ENCODE data around the gene LGI4.

The LGI4 gene

DNA sequence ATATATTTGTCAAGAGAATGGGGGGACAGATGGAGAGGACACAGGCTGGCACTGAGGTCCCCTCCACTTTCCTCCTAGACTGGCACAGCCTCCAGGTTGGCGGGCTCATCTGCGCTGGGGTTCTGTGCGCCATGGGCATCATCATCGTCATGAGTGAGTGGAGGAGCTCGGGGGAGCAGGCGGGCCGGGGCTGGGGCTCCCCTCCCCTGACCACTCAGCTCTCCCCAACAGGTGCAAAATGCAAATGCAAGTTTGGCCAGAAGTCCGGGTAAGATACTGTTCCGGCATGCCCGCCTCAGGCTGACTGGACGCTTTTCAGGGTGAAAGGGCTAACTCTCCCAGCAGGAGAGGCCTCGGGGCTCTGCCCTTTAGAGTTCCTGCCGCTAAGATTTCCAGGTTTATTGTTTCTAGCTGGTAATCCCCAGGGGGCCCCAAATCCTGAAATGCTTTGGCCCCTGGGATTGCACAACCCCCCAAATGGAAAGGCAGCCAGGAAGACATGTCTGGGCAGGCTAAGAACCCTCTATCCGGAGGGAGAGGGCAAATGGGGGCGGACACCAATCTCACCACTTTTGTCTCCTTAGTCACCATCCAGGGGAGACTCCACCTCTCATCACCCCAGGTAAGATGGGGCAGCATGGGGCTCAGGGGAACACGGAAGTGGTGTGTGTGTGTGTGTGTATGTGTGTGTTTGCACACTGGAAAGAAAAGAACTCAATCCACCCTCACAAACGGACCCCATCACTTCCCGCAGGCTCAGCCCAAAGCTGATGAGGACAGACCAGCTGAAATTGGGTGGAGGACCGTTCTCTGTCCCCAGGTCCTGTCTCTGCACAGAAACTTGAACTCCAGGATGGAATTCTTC lies 11.9 kb downstream of the LGI4 start:
- no peak for DNase-seq

GRCh38 chr19:35120898-35121297 lies 14.0 kb downstream of the LGI4 start:
- DNase-seq, result no peak

DNA sequence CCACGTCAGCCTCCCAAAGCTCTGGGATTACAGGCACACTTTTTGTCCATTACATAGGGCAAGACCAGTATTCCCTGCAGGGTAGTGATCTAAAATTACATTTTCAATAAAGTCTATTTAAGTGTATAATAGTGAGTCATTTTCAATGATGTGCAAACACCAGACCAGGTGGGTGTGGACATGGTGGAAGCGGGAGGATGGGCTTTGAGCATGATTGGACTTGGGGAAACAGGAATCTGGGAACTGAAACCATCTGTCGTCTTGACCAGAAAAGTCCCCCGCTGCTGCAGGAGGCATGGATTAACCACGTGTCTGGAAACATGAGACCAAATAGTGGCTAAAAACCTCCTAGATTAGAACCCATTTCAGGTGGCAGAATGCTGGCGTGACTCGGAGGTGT lies 14.4 kb downstream of the LGI4 start:
- DNase-seq, result peak; percentile 97

DNA sequence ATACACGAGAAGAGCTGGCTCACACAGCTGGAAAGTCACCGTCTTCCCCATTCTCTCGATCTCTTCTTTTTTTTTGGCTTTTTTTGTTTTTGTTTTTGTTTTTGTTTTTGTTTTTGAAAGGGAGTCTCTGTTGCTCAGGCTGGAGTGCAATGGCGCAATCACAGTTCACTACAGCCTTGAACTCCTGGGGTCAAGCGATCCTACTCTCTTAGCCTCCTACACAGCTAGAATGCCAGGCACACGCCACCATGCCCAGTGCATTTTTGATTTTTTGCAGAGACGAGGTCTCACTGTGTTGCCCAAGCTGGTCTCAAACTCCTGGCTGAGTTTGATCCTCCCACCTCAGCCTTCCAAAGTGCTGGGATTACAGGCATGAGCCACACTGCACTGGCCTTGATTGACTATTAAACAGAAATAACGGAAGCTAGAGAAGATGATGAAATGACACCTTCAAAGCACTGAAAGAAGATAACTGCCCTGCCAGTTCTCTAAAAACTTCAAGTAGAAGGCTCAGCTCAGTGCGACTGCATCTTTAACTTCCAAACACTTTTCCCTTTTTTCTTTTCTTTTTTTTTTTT lies 15.2 kb downstream of the LGI4 start:
- no peak for DNase-seq

GRCh38 chr19:35119091-35119490 lies 15.8 kb downstream of the LGI4 start:
- DNase-seq, result no peak

DNA sequence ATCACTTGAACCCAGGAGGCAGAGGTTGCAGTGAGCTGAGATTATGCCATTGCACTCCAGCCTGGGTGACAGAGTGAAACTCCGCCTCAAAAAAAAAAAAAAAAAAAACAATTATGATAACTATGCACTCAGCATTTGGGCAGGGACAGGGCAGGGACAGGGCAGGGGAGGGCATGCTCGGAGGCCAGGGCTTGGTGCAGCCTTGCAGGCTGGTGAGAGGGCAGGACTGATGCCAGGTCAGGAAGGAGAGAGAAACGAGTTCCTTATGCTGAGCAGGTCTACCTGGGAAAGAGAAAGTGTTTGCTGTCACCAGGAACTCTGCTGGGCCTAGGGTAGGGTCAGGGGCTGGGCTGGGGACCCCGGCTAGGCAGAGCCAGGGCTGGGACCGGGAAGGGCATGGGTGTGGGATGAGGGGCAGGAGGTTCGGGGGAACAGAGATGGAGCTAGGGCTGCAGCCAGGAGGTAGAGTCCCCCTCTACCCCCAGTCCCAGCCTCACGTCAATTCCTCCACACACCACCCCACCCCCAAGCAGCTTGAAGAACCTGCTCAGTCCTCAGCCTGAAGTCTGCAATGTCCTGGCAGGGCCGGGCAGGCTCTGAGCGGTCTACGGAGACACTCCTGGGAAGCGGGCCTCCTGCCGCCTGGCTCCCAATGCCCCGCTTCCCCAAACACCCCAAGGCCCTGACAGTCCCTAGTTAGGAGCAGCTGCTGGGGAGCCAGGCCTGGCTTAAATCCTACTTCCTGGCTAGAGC lies 16.4 kb downstream of the LGI4 start:
- no peak for DNase-seq

DNA sequence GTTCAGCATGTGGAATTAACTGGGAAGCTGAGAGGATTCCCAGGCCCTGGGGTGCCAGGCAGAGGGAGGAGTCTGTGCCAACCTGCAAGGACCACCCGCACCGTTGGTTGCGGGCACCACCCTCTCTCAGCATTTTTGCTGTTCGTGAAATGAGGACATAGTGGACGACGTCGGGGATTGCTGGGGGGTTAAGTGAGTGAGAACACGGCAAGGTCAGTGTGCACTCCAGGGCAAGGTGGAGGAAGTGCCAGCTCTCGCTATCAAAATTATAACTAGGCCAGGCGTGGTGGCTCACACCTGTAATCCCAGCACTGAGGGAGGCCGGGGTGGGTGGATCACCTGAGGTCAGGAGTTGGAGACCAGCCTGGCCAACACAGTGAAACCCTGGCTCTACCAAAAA lies 17.1 kb downstream of the LGI4 start:
- no peak for DNase-seq

- peak; percentile 70 for DNase-seq
These were observed 17.7 kb downstream of the LGI4 start for GRCh38 chr19:35117116-35117515.

DNA sequence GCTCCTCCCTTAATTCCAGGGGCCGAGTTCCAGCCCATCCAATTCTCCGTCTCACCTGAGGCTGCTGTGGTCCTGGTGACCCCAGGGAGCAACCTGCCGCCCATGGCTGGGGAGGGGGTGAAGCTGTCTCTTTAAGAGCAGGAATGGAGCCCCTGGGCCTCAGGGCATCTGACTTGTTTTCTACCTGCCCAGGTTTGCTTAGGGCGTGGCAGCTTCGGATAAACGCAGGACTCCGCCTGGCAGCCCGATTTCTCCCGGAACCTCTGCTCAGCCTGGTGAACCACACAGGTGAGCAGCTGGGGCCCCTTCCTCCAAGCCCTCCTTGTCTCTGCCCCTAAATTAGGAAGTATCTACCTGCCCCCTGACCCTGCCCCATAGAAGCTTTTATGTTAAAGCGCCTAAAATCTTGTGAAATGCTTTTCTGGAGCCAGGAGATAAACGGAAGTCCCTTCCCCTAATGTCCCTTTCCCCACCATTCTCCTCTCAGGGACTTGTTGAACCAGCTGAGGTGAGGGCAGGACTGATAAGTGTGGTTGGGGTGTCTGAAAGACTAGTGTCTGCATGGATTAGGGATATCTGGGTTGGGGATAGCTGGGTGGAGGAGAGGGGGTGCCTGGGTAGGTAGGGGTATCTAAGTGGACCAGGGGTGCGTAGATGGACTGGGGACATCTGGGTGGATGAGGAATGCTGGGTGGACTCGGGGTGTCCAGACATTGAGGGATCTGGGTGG lies 18.6 kb downstream of the LGI4 start:
- DNase-seq, result no peak

- no peak for DNase-seq
These were observed 19.5 kb downstream of the LGI4 start, which contains the start of gene FXYD3 for GRCh38 chr19:35115177-35115951. Gene FXYD3 (plus strand): TSS chr19:35115823. CDS start chr19:35119377, 3,554 bp downstream.

DNA sequence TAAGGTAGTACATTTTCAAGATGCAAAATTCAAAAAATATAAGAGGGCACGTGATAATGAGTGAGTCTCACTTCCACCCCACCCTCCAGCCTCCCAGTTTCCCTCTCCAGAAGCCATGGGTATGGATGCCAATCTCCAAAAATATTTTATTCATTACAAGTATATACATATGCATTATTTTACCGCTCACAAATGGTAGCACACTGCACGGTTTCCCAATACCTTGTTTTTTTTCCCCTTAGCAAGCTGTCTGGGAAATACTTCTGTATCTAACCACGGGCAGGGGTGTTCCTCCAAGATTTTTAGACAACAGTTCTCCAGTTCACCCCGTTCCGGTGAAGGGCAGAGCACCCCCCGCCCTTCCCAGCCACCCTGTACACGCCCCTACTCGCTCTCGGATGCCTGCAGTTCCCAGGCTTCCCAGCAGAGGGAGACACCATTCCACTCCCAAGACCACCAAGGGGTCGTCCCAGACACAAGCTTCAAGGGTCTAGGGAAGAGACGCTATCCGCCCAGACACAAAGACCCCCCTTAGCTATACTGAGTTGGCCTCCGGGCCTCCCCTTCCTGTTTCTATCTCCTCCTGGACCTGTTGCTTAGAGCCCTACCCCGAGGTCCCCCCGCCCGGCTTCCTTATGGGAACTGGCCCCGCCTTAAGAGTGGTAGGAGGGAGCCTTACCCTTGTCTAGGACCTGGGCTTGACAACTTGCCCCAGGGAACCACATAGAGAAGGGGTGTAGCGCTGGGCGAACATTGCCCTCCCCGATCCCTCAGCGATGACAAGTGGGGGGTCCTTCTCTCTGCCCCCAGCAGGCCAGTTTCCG lies 20.3 kb downstream of the LGI4 start:
- DNase-seq, result no peak

DNA sequence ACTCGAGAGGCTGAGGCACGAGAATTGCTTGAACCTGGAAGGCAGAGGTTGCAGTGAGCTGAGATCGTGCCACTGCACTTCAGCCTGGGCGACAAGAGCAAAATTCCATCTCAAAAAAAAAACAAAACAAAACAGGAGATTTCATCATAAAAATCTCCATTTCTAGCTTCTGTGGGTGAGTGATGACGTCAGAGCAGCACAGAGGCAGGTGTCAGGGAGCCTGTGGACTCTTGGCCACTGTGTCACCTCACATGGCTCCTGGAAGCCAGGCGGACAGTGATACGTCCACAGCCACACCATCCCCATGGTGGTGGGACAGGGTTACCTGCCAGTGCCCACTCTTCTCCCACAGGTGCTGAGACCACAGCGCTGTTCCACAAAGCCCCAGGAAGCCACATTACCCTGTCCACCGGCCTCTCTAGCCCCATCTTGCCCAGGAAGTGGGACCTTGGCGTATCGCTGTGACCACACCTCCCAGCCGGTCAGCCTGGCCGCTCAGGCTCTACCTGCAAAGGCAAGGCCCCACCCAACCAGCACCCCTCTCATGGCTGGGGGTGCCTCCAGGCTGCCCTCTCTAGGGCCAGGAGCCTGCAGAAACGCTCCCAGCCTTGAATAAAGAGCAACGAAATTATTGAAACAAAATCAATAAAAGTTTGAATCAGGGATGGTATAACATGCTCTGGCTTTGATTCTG lies 21.7 kb downstream of the LGI4 start:
- no peak for DNase-seq

- no peak for DNase-seq
These were observed 23.9 kb downstream of the LGI4 start for GRCh38 chr19:35110974-35111373.

- no peak for DNase-seq
These were observed 25.3 kb downstream of the LGI4 start for GRCh38 chr19:35109395-35110112.

DNA sequence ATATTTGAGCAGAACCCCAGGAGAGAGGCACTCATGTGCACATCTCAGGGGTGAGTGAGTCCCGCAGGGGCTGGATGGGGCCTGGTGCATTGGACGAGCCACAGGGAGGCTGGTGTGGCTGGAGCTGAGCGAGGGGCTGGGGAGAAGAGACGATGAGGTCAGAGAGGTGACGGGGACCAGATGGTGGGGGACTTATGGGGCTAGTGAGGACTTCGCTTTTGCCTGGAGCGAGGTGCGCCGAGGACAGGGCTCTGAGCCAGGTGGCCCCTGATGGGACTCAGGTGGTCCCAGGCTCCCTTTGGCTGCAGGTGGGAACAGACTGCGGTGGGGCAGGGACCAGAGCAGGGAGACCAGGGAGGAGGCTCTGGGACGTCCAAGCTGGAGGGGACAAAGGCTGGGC lies 26.1 kb downstream of the LGI4 start:
- no peak for DNase-seq

GRCh38 chr19:35107545-35107944 lies 27.3 kb downstream of the LGI4 start:
- DNase-seq, result no peak

DNA sequence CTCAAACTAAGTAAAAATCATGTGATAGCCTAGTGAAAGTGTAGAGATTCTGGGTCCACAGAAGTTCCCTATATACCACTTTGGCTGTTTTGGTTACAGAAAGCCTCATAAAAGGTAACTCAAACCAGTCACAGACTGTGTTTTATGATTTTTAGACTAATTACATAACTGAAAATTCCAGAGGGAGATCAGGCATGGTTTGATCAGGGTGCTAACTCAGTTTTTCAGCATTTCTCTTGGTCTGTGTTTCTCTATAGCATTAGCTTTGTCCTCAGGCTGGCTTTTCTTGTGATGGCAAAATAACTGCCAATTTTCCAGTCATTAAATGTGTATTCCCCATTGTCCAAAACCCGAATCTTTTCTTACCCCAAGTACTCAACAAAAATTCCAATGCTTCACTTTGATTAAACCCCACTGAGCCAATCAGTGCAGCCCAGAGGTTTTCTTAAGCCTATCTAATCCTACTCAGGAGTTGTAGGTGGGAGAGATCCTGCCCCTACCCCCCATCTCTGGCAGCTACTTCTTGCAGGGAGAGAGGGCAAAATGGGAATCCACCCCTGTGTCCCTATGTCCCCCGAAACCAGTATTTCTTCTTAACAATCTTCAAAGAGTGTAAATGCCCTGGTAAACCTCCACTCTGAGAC lies 27.8 kb downstream of the LGI4 start:
- no peak for DNase-seq

DNA sequence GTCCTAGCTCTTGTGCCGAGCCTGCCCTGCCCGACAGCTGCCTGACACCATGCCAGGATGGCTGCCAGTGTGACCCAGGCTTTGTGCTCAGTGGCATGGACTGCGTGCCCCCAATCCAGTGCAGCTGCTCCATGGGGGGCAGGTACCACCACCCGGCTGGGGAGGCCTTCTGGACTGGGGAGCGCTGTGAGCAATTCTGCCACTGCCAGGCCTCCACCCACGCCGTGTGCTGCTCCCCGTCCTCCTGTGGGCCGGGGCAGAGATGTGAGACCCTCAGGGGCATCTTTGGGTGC lies 28.6 kb downstream of the LGI4 start:
- no peak for DNase-seq

DNA sequence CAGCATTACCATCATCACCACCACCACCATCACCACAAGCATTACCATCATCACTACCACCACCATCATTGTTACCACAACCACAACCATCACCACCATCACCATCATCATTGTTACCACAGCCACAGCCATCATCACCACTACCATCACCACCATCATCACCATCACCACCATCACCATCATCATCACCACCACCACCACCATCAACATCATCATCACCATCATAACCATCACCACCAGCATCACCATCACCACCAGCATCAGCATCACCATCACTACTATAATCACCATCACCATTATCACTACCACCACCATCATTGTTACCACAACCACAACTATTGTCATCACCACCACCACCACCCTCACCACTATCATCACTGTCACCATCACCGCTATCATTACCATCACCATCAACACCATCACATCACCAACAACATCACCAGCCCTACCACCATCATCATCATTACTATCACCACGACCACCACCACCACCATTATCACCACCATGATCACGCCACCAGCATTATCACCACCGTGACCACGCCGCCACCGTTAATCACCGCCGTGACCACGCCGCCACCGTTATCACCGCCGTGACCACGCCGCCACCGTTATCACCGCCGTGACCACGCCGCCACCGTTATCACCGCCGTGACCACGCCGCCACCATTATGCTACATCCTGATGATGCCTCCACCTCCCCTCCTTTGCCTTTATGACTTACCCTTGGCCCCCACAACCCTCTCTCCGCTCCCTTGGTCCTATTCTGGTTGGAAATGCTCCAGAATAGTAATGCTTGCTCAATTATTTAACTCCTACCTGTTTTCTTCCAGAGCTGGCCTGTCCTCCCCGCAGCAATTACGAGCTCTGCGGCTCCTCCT lies 29.2 kb downstream of the LGI4 start:
- DNase-seq, result no peak

All from DMS 273 treated with DMSO at 0.1 percent for 48 hours (cell line).